ENCODE results near the gene AKR1B1.

AKR1B1 gene

DNA sequence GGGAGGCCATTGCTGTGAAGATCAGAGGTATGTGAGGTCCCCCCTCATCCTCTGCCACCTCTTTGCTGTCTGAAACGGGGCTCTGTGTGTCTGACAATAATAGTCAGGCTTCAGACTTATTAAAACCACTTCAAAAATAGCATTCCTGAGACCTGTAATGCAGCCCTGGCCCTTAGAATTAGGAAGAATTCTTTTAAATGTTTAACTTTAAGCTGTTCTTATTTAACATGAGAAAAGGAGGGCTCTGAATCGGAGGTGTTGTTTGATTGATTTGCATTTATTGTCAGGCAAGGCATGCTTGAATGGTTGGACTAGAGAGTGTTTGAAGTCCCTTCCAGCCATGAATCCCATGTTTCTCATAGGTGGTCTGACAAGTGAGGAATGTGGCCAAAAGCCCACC lies 52.5 kb downstream of the AKR1B1 start:
- no peaks in the 10 kb centered on the region for H3K36me3 ChIP-seq (ENCODE audit: insufficient read depth, low read length)
- no peak overlapping the region for H3K4me3 ChIP-seq (ENCODE audit: low read length)
- H3K9ac ChIP-seq (ENCODE audit: low read depth, low read length) = no peak overlapping the region
- no peaks in the 10 kb centered on the region for H3K4me1 ChIP-seq (ENCODE audit: control insufficient read depth, insufficient read depth, low read length)
- H3K4me2 ChIP-seq (ENCODE audit: low read length) = no peak overlapping the region
- H3K9me3 ChIP-seq (replicated peaks; ENCODE audit: low read length) = no peaks in the 10 kb centered on the region
- peaks cover 28% of the 10 kb centered on the region for H3K27me3 ChIP-seq (ENCODE audit: control insufficient read depth, insufficient read depth, low read length)

DNA sequence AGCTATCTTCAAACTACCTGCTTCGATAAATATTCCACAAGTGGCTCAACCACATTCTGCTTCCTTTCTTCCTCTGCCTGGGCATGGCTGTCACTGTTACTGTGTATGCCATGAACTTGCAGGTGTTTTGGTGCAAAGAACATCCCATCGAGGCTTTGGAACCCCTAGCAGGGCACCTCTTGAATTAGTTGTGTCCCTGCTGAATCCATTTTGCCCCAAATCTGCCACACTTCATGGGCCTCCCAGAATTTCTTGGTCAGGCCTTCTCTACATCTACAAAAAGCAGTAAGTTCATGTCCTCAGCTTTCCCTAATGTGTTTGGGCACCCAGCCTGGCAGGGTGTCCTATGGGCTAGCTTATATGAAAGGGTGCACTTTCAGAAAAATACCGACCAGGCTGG lies 53.6 kb downstream of the AKR1B1 start:
- no peaks in the 10 kb centered on the region for H3K36me3 ChIP-seq (ENCODE audit: insufficient read depth, low read length)
- no peaks in the 10 kb centered on the region for H3K4me1 ChIP-seq (ENCODE audit: control insufficient read depth, insufficient read depth, low read length)
- H3K9me3 ChIP-seq (replicated peaks; ENCODE audit: low read length) = no peaks in the 10 kb centered on the region
- no peak overlapping the region for H3K4me3 ChIP-seq (ENCODE audit: low read length)
- H3K27me3 ChIP-seq (ENCODE audit: control insufficient read depth, insufficient read depth, low read length) = peaks cover 28% of the 10 kb centered on the region
- no peak overlapping the region for H3K9ac ChIP-seq (ENCODE audit: low read depth, low read length)
- no peak overlapping the region for H3K4me2 ChIP-seq (ENCODE audit: low read length)

DNA sequence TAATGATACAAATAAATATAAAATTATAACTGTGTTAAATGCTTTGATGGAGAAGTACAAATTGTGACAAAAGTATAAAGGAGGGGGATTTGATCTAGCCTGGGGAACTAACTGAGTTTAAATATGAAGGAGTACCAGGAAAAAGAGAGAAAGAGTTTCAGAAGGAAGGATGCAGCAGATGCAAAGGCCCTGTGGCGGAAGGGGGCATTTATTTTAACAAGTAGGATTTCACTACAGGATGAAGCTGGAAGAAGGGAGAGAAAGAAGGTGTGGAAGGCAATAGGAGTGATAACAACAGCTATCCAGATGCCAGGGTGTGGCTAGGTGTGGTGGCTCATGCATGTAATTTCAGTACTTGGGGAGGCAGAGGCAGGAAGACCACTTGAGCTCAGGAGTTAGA lies 55.8 kb downstream of the AKR1B1 start:
- peaks cover 31% of the 10 kb centered on the region for H3K27me3 ChIP-seq (ENCODE audit: control insufficient read depth, insufficient read depth, low read length)
- H3K9me3 ChIP-seq (replicated peaks; ENCODE audit: low read length) = no peaks in the 10 kb centered on the region
- no peak overlapping the region for H3K9ac ChIP-seq (ENCODE audit: low read depth, low read length)
- no peaks in the 10 kb centered on the region for H3K4me1 ChIP-seq (ENCODE audit: control insufficient read depth, insufficient read depth, low read length)
- no peak overlapping the region for H3K4me2 ChIP-seq (ENCODE audit: low read length)
- H3K36me3 ChIP-seq (ENCODE audit: insufficient read depth, low read length) = no peaks in the 10 kb centered on the region
- H3K4me3 ChIP-seq (ENCODE audit: low read length) = no peak overlapping the region

DNA sequence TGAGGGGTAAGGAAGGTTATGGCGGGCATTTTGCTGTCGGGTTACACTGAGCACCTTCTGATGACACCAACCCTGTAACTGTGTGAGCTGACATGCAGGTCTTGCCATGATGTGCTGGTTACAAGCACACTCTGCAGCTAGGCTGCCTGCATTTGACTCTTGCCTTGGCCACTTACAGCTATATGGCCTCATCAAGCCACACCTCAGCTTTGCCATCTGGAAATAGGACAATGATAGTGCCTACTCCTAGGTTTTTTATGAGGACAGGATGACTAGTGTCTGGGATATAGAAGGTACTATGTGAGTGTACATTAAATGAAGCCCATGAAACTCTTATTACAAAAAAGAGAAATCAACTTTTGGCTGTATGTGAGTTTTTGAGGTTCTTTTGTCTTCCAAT lies 58.0 kb downstream of the AKR1B1 start:
- H3K4me1 ChIP-seq (ENCODE audit: control insufficient read depth, insufficient read depth, low read length) = no peaks in the 10 kb centered on the region
- H3K9ac ChIP-seq (ENCODE audit: low read depth, low read length) = no peak overlapping the region
- H3K4me3 ChIP-seq (ENCODE audit: low read length) = no peak overlapping the region
- H3K27me3 ChIP-seq (ENCODE audit: control insufficient read depth, insufficient read depth, low read length) = peaks cover 18% of the 10 kb centered on the region
- no peaks in the 10 kb centered on the region for H3K36me3 ChIP-seq (ENCODE audit: insufficient read depth, low read length)
- H3K9me3 ChIP-seq (replicated peaks; ENCODE audit: low read length) = no peaks in the 10 kb centered on the region
- H3K4me2 ChIP-seq (ENCODE audit: low read length) = no peak overlapping the region

DNA sequence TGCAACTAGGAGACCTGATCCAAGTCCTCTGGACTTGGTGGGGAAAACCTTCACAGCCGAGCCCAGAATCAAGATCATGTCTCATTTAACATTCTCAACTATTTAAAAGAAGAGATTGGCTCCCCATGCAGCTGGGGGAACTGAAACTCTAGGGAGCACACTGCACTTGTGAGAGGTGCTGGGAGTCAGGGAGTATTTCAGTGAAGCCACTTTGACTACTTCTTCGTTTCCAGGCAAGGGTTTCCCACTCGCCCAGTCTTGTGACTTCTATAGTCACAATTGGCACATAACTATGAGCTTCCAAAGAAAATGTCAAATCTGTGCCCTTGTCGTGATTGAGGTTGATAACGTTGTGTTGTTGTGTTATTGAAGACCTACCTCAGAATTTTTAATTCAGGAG lies 62.9 kb downstream of the AKR1B1 start:
- Histone ChIP-seq H3K27me3 (ENCODE audit: control insufficient read depth, insufficient read depth, low read length) (peaks cover 3% of the 10 kb centered on the region), H3K4me2 (ENCODE audit: low read length) (no peak overlapping the region), H3K4me1 (ENCODE audit: control insufficient read depth, insufficient read depth, low read length) (no peaks in the 10 kb centered on the region), H3K9me3 (replicated peaks; ENCODE audit: low read length) (no peaks in the 10 kb centered on the region), H3K9ac (ENCODE audit: low read depth, low read length) (no peak overlapping the region), H3K36me3 (ENCODE audit: insufficient read depth, low read length) (no peaks in the 10 kb centered on the region), H3K4me3 (ENCODE audit: low read length) (no peak overlapping the region)

DNA sequence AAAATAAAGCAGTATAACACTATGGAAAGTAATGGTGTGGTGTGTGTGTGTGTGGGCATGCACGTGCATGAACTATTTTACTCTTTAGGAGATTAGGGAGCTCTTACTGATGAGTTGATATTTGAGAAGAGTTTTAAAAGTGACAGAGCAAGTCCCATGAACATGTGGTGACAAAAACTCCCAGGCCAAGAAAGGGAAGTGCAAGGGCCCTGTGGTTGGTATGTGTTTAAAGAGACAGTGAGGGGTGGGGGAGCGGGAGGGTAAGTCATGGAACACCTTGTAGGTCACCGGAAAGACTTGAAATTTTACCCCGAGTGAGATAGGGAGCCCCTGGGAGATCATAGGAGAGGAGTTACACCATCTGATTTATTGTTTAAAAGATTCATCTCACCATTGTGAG lies 63.3 kb downstream of the AKR1B1 start:
- Histone ChIP-seq H3K9ac (ENCODE audit: low read depth, low read length) (no peak overlapping the region), H3K4me1 (ENCODE audit: control insufficient read depth, insufficient read depth, low read length) (no peaks in the 10 kb centered on the region), H3K27me3 (ENCODE audit: control insufficient read depth, insufficient read depth, low read length) (peaks cover 3% of the 10 kb centered on the region), H3K4me3 (ENCODE audit: low read length) (no peak overlapping the region), H3K4me2 (ENCODE audit: low read length) (no peak overlapping the region), H3K36me3 (ENCODE audit: insufficient read depth, low read length) (no peaks in the 10 kb centered on the region), H3K9me3 (replicated peaks; ENCODE audit: low read length) (no peaks in the 10 kb centered on the region)

DNA sequence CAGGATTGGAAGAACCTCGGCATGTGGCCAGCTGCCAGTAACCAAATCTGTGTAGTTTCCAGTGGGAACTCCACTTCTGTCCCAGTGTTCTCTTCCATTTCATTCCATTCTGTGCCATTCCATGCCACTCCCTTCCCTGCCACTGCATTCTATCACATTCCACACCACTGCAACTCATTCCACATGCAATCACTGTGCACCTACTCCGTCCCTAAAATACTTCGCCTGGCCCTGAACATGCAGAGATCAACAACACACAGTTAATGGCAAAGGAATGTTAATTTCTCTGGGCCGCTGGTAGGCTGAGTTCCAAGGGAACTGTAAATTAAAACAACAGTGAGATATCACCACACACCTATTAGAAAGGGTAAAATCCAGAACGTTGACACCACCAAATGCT lies 64.8 kb downstream of the AKR1B1 start:
- H3K27me3 ChIP-seq (ENCODE audit: control insufficient read depth, insufficient read depth, low read length) = peaks cover 6% of the 10 kb centered on the region
- no peak overlapping the region for H3K4me3 ChIP-seq (ENCODE audit: low read length)
- no peak overlapping the region for H3K9ac ChIP-seq (ENCODE audit: low read depth, low read length)
- no peaks in the 10 kb centered on the region for H3K9me3 ChIP-seq (replicated peaks; ENCODE audit: low read length)
- H3K36me3 ChIP-seq (ENCODE audit: insufficient read depth, low read length) = no peaks in the 10 kb centered on the region
- no peaks in the 10 kb centered on the region for H3K4me1 ChIP-seq (ENCODE audit: control insufficient read depth, insufficient read depth, low read length)
- no peak overlapping the region for H3K4me2 ChIP-seq (ENCODE audit: low read length)

Measured in skeletal muscle satellite cell (primary cell).